ENCODE measurements around the gene ZNF324B. TPM values are rescaled to one million over a fixed set of nuclear protein-coding genes. Genes with fewer than 3 reads are reported as not detected.
A peak's percentile ranks its signal among the peaks of the same experiment; 100 is the strongest.

ZNF324B gene
- total and polyA plus RNA-seq, 10 of the 15 experiments (the other 5 are each of a cell fraction or from before 2014, with no cell fraction given): 0.11 to 12.8 (median 4.0) TPM

DNA sequence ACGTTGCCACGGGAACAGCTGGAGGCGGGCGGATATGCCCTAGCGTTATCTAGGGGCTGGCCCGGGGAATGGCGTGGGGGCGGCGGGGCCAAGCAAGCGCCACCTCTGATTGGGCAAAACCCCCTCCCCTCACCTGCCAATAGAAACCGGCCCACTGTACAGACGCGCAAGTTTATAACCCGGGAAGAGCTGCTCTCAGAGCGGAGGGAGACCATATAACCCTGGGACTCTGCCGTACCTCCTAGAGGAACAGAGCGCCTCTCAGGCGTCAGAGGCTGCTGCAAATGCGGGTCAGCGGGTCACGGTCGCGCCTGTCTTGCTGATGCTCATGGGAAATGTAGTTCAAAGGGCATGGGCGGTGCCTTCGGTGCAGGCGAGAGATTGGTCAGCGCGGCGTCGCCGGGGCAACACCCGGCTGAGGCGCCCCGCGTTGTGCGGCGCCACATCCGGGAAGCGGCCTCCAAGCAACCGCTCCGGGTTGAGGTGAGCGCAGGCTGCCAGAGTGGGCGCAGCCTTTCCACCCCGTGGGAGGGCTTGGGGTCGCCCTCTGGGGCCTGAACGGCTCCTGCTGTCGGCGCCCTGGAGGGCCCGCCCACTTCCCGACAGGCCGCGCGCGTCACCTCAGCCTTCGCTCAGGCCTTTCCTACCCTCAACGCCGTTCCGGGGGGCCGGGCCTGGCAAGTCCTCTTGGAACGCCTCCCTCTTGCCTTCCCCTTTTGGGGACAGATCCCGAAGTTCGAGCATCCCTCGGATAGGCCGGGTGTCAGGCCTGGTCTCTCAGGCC is 24.5 kb downstream of the ZNF324B start, which contains the start of gene ZNF446 (continued):
- TF ChIP-seq, protein P1, sequence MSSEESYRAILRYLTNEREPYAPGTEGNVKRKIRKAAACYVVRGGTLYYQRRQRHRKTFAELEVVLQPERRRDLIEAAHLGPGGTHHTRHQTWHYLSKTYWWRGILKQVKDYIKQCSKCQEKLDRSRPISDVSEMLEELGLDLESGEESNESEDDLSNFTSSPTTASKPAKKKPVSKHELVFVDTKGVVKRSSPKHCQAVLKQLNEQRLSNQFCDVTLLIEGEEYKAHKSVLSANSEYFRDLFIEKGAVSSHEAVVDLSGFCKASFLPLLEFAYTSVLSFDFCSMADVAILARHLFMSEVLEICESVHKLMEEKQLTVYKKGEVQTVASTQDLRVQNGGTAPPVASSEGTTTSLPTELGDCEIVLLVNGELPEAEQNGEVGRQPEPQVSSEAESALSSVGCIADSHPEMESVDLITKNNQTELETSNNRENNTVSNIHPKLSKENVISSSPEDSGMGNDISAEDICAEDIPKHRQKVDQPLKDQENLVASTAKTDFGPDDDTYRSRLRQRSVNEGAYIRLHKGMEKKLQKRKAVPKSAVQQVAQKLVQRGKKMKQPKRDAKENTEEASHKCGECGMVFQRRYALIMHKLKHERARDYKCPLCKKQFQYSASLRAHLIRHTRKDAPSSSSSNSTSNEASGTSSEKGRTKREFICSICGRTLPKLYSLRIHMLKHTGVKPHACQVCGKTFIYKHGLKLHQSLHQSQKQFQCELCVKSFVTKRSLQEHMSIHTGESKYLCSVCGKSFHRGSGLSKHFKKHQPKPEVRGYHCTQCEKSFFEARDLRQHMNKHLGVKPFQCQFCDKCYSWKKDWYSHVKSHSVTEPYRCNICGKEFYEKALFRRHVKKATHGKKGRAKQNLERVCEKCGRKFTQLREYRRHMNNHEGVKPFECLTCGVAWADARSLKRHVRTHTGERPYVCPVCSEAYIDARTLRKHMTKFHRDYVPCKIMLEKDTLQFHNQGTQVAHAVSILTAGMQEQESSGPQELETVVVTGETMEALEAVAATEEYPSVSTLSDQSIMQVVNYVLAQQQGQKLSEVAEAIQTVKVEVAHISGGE (CRISPR knock-in tag; IDR thresholded peaks at IDR 0.05): peak; percentile 31; the same call in 1 of the 2 replicates
- TF ChIP-seq WRNIP1 (IDR thresholded peaks at IDR 0.05; ENCODE audit: borderline replicate concordance, low read depth, low read length): no peak
- no peak for TF ChIP-seq BRCA1 (IDR thresholded peaks at IDR 0.05; ENCODE audit: low read depth, low read length)
- peak; percentile 71; the same call in 1 of the 2 replicates for TF ChIP-seq NFYB (IDR thresholded peaks at IDR 0.05; ENCODE audit: insufficient read depth, low read depth, low read length)
- TF ChIP-seq, protein P2, sequence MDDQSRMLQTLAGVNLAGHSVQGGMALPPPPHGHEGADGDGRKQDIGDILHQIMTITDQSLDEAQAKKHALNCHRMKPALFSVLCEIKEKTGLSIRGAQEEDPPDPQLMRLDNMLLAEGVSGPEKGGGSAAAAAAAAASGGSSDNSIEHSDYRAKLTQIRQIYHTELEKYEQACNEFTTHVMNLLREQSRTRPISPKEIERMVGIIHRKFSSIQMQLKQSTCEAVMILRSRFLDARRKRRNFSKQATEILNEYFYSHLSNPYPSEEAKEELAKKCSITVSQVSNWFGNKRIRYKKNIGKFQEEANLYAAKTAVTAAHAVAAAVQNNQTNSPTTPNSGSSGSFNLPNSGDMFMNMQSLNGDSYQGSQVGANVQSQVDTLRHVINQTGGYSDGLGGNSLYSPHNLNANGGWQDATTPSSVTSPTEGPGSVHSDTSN (IDR thresholded peaks at IDR 0.05; ENCODE audit: insufficient replicate concordance, low read depth, low read length): peak; percentile 4
- TF ChIP-seq SIX5 (IDR thresholded peaks at IDR 0.05; ENCODE audit: low read depth, low read length, severe bottlenecking): peak; percentile 85
- TF ChIP-seq ZNF274 (IDR thresholded peaks at IDR 0.05; ENCODE audit: insufficient read depth, insufficient read length): no peak
- TF ChIP-seq MXI1 (IDR thresholded peaks at IDR 0.05; ENCODE audit: low read depth, low read length): peak; percentile 98
- TF ChIP-seq SREBF2 (IDR thresholded peaks at IDR 0.05; ENCODE audit: low read length): no peak
- TF ChIP-seq SP1 (IDR thresholded peaks at IDR 0.05; ENCODE audit: low read depth, low read length): peak; percentile 81
- TF ChIP-seq FOXK2 (IDR thresholded peaks at IDR 0.05): no peak
- TF ChIP-seq, protein P3, sequence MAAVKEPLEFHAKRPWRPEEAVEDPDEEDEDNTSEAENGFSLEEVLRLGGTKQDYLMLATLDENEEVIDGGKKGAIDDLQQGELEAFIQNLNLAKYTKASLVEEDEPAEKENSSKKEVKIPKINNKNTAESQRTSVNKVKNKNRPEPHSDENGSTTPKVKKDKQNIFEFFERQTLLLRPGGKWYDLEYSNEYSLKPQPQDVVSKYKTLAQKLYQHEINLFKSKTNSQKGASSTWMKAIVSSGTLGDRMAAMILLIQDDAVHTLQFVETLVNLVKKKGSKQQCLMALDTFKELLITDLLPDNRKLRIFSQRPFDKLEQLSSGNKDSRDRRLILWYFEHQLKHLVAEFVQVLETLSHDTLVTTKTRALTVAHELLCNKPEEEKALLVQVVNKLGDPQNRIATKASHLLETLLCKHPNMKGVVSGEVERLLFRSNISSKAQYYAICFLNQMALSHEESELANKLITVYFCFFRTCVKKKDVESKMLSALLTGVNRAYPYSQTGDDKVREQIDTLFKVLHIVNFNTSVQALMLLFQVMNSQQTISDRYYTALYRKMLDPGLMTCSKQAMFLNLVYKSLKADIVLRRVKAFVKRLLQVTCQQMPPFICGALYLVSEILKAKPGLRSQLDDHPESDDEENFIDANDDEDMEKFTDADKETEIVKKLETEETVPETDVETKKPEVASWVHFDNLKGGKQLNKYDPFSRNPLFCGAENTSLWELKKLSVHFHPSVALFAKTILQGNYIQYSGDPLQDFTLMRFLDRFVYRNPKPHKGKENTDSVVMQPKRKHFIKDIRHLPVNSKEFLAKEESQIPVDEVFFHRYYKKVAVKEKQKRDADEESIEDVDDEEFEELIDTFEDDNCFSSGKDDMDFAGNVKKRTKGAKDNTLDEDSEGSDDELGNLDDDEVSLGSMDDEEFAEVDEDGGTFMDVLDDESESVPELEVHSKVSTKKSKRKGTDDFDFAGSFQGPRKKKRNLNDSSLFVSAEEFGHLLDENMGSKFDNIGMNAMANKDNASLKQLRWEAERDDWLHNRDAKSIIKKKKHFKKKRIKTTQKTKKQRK (IDR thresholded peaks at IDR 0.05; ENCODE audit: low read depth, low read length): no peak
- TF ChIP-seq SPI1 (IDR thresholded peaks at IDR 0.05; ENCODE audit: borderline replicate concordance, insufficient read depth, low read depth, low read length): peak; percentile 29; the same call in 1 of the 2 replicates
- TF ChIP-seq TAF1 (IDR thresholded peaks at IDR 0.05; ENCODE audit: borderline replicate concordance, low read depth, low read length): no peak
- TF ChIP-seq PAX5 (IDR thresholded peaks at IDR 0.05; ENCODE audit: borderline replicate concordance, low read depth, low read length): peak; percentile 86; the same call in 1 of the 2 replicates
- peak; percentile 63; the same call in 1 of the 2 replicates for TF ChIP-seq ZNF207 (IDR thresholded peaks at IDR 0.05; ENCODE audit: borderline replicate concordance)
- TF ChIP-seq MYB (IDR thresholded peaks at IDR 0.05; ENCODE audit: borderline replicate concordance, low read depth, low read length): no peak
- TF ChIP-seq, protein P4, sequence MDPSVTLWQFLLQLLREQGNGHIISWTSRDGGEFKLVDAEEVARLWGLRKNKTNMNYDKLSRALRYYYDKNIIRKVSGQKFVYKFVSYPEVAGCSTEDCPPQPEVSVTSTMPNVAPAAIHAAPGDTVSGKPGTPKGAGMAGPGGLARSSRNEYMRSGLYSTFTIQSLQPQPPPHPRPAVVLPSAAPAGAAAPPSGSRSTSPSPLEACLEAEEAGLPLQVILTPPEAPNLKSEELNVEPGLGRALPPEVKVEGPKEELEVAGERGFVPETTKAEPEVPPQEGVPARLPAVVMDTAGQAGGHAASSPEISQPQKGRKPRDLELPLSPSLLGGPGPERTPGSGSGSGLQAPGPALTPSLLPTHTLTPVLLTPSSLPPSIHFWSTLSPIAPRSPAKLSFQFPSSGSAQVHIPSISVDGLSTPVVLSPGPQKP (IDR thresholded peaks at IDR 0.05; ENCODE audit: low read depth, low read length): peak; percentile 45
- 0 out of 2 replicates have a peak, but pooled peaks have one; percentile 23 for TF ChIP-seq EED (IDR thresholded peaks at IDR 0.05; ENCODE audit: low read depth)
